ENCODE data around the gene RANBP1.
A peak's percentile ranks its signal among the peaks of the same experiment; 100 is the strongest.

RANBP1 gene

DNA sequence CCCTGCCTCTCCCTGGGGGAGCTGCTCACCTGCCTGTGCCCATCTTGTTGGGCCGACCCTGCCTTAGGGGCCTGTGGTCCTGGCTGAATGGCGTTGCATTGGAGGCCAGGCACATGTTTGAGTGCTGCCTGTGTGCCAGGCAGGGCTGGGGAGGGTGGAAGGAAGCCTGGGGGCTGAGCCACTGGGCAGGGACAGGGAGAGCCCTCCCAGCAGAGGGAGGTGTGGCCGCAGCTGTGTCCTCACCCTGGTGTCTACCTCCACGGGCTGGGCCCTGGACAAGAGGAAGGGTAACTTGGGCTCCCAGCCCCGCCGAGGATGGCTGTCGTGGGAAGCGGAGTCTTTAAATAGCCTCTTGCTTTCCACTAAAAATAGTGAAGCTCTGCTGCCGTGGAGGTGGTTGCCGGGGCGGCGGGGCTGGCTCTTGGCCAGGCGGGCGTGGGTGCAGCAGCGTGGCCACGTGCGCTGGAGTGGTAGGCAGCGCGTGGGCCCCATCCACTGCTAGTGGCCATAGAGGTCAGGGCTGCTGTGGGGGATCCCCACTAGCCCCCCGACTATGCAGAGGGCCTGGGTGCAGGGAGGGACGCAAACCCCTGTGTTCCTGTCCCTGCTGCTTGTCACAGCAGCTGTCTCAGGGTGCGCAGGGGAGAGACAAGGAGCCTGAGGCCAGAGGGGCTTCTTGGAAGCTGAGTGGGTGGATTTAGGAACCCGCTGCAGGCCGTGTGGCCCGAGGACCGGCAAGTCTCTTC lies 21.9 kb downstream of the RANBP1 start:
- Histone ChIP-seq H3K27ac (peak overlapping the region; percentile 22 to 49), H3K27me3 (no peaks in the 10 kb centered on the region), H3K36me3 (peaks cover 0 to 39% (median 22%) of the 10 kb centered on the region in 3 donors), H3K4me3 (peak overlapping the region in 1 of 2 donors; percentile 25), H3K9me3 (no peaks in the 10 kb centered on the region), H3K4me1 (peaks cover 9 to 58% (median 54%) of the 10 kb centered on the region in 4 donors)
- intact Hi-C loops (cut with DNase I; ENCODE audit: low total_unique reads): no loop called here
- TF ChIP-seq, protein P1, sequence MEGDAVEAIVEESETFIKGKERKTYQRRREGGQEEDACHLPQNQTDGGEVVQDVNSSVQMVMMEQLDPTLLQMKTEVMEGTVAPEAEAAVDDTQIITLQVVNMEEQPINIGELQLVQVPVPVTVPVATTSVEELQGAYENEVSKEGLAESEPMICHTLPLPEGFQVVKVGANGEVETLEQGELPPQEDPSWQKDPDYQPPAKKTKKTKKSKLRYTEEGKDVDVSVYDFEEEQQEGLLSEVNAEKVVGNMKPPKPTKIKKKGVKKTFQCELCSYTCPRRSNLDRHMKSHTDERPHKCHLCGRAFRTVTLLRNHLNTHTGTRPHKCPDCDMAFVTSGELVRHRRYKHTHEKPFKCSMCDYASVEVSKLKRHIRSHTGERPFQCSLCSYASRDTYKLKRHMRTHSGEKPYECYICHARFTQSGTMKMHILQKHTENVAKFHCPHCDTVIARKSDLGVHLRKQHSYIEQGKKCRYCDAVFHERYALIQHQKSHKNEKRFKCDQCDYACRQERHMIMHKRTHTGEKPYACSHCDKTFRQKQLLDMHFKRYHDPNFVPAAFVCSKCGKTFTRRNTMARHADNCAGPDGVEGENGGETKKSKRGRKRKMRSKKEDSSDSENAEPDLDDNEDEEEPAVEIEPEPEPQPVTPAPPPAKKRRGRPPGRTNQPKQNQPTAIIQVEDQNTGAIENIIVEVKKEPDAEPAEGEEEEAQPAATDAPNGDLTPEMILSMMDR (IDR thresholded peaks at IDR 0.05): no peak
- DNase-seq: no peak

DNA sequence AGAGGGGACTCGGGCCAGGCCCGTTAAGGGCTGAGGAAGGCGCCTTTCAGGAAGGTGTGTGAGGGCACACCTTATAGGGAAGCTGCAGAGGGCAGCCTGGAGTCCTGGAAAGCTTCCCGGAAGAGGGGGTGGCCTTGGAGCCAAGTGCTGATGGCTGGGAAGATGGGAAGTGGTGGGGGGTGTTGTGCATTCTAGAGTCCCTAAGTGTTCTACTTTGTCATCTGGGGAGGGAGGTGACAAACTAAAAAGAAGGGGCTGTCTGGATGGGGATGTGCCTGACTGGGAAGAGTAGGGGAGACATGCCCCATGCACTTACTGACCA lies 22.5 kb downstream of the RANBP1 start:
- no peak overlapping the region for H3K4me3 ChIP-seq
- H3K27me3 ChIP-seq: no peaks in the 10 kb centered on the region
- H3K9me3 ChIP-seq: no peaks in the 10 kb centered on the region
- H3K36me3 ChIP-seq: peaks cover 0 to 45% (median 26%) of the 10 kb centered on the region in 3 donors
- intact Hi-C loops (cut with DNase I; ENCODE audit: low total_unique reads): no loop called here
- TF ChIP-seq, protein P1 (IDR thresholded peaks at IDR 0.05): no peak
- H3K27ac ChIP-seq: peak overlapping the region in 1 of 2 donors; percentile 49
- H3K4me1 ChIP-seq: peaks cover 9 to 53% (median 49%) of the 10 kb centered on the region in 4 donors
- DNase-seq: no peak

DNA sequence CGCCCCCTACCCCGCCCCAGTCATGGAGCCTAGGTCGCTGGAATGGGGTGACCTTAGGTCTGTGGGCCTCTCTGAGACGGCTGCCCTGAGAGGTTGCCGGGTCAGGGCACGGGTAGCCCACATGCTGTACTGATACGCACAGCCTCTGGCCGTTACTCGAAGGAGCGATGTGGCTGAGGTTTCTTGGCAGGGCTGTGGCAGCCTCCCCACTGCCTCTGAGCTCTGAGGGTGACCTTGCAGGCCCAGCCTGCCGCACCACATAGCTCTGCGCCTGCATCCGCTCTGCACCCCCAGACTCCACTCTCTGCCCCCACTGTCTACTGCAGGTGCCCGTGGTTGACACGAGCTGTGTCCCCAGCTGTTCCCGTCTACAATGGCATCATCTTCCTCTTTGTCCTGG lies 23.0 kb downstream of the RANBP1 start:
- H3K9me3 ChIP-seq: no peaks in the 10 kb centered on the region
- TF ChIP-seq, protein P1 (IDR thresholded peaks at IDR 0.05): no peak
- H3K36me3 ChIP-seq: peaks cover 0 to 50% (median 31%) of the 10 kb centered on the region in 3 donors
- H3K4me3 ChIP-seq: no peak overlapping the region
- intact Hi-C loops (cut with DNase I; ENCODE audit: low total_unique reads): no loop called here
- DNase-seq: no peak
- H3K27ac ChIP-seq: no peak overlapping the region
- peaks cover 9 to 48% (median 45%) of the 10 kb centered on the region in 4 donors for H3K4me1 ChIP-seq
- H3K27me3 ChIP-seq: no peaks in the 10 kb centered on the region

DNA sequence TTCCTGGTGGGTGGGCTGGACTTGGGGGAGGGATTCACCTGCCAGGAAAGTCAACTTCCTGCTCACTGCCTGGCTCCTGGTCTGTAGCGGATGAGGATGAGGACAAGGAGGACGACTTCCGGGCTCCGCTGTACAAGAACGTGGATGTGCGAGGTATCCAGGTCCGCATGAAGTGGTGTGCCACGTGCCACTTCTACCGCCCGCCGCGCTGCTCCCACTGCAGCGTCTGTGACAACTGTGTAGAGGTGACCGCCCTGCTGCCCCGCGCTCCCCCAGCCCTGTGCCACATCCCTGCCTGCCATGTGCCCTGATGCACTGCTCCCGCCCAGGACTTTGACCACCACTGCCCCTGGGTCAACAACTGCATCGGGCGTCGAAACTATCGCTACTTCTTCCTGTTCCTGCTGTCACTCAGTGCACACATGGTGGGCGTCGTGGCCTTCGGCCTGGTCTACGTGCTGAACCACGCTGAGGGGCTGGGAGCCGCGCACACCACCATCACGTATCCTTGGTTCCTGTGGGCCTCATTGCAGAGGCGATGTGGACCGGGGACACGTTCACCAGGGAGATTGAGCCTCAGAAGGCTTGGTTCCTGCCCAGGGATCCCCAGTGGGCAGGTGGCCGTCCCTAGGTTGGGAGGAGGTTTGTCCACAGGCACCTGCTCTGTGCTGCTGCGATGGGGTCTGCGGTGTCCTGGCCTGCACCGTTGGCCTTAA lies 23.6 kb downstream of the RANBP1 start:
- peaks cover 9 to 41% (median 38%) of the 10 kb centered on the region in 4 donors for H3K4me1 ChIP-seq
- no peak for DNase-seq
- H3K4me3 ChIP-seq: no peak overlapping the region
- intact Hi-C loops (cut with DNase I; ENCODE audit: low total_unique reads): no loop called here
- H3K36me3 ChIP-seq: peaks cover 0 to 56% (median 36%) of the 10 kb centered on the region in 3 donors
- TF ChIP-seq, protein P1 (IDR thresholded peaks at IDR 0.05): no peak
- no peak overlapping the region for H3K27ac ChIP-seq
- H3K9me3 ChIP-seq: no peaks in the 10 kb centered on the region
- no peaks in the 10 kb centered on the region for H3K27me3 ChIP-seq

DNA sequence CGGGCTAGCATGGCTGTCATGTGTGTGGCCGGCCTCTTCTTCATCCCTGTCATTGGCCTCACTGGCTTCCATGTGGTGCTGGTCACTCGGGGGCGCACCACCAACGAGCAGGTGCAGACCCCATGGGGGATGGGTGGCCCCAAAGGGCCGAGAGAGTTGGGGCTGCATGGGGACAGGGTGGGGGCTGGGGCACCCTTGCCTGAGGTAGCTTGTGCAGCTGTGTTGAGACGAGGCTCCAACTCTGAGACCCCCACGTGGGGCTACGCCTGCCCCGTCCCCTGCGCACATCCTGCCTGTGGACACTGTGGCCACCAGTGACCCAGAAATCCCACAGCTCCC lies 24.2 kb downstream of the RANBP1 start:
- no peak overlapping the region for H3K4me3 ChIP-seq
- H3K4me1 ChIP-seq: peaks cover 9 to 36% (median 33%) of the 10 kb centered on the region in 4 donors
- no peaks in the 10 kb centered on the region for H3K9me3 ChIP-seq
- peaks cover 1 to 61% (median 36%) of the 10 kb centered on the region in 3 donors for H3K36me3 ChIP-seq
- TF ChIP-seq, protein P1 (IDR thresholded peaks at IDR 0.05): no peak
- no peak for DNase-seq
- H3K27me3 ChIP-seq: no peaks in the 10 kb centered on the region
- intact Hi-C loops (cut with DNase I; ENCODE audit: low total_unique reads): no loop called here
- no peak overlapping the region for H3K27ac ChIP-seq
